KG1 (cell line): ENCODE results near the gene S100P.
"Not testable (repeated sequence)": the region's sequence is repeated elsewhere in the genome, so short reads cannot be mapped to it uniquely, and the experiment has no call there.

Experiments
- DNase-seq: peaks from one replicate; lab custom pipeline; 2025; lab: John Stamatoyannopoulos, UW

Gene S100P

DNA sequence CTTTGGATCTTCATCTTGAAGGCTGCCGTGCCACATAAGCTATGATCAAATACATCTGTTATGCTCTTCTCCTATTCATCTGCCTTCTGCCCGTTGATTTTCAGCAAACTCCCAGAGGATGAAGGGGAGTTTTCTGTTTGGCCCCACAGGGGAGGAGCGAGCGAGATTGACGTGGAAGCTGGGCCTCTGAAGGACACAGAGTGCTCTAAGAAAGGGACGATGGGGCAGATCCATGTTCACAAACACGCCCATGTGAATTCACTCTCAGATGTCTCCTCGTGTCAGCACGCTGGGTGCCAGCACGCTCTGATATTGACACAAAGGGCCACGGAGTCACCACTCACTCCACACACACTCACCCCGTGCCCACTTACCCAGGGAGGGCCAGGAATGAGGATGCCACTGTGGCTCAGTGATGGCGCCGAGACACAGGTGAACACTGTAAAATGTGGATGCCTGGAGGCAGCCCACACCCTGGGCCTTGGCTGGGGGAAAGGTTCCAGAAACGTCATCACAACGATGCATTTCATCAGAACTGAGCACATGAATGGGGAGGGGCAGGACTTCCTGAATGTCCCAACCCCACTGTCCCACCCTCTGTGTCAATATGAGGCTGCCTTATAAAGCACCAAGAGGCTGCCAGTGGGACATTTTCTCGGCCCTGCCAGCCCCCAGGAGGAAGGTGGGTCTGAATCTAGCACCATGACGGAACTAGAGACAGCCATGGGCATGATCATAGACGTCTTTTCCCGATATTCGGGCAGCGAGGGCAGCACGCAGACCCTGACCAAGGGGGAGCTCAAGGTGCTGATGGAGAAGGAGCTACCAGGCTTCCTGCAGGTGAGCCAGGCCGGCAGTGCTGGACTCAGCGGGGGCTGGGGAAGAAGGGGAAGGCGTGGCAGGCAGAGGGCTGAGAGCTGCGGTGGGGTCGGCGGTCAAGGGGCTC lies at the start of gene S100P:
TSS of gene S100P (plus strand) at position 648 of the 946 bp plus-strand sequence. CDS start at position 703, 55 bp downstream.
- no peak for DNase-seq

DNA sequence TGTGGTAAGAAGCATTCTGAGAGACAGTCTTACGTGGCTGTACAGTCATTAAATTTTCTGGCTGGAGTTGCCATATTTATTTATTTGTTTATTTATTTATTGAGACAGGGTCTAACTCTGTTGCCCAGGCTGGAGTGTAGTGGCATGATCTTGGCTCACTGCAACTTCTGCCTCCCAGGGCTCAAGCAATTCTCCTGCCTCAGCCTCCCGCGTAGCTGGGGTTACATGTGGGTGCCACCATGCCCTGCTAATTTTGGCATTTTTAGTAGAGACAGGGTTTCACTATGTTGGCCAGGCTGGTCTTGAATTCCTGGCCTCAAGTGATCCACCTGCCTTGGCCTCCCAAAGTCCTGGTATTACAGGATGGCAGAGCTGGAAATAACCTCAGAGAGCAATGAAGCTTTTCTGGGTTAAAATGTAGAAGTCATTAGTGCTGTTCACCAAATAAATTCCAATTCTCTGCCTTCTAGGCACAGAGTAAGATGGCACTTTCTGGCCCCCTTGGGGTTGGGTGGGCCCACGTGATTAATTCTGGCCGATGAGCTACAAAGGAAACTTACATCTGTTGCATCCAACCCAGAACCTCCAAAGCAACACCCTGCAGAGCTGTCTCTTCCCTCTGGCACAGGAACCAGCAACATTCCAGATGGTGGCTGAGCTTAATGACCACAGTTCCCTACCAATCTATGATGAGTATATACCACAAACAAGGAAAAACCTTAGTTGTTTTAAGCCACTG lies 48.7 kb upstream of the S100P start:
- no peak for DNase-seq

DNA sequence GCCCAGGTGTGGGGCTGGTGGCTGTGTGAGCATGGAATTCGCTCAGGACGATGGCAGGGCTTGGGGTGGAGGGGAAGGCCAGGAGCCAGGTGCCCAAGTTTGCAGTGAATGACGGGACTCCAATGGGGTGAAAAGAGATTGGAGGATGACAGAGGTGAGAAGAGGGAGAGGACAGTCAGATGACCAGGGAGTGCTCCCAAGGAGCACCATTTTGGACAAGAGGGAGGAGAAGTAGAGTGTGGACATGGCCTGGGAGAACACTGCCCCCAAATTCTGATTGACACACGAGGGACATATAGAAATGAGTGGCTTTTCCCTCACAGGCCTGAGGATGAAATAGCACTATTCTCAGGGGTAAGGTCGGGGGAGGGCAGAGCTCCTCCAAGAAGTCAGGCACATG lies 46.5 kb upstream of the S100P start:
- DNase-seq, result no peak

DNA sequence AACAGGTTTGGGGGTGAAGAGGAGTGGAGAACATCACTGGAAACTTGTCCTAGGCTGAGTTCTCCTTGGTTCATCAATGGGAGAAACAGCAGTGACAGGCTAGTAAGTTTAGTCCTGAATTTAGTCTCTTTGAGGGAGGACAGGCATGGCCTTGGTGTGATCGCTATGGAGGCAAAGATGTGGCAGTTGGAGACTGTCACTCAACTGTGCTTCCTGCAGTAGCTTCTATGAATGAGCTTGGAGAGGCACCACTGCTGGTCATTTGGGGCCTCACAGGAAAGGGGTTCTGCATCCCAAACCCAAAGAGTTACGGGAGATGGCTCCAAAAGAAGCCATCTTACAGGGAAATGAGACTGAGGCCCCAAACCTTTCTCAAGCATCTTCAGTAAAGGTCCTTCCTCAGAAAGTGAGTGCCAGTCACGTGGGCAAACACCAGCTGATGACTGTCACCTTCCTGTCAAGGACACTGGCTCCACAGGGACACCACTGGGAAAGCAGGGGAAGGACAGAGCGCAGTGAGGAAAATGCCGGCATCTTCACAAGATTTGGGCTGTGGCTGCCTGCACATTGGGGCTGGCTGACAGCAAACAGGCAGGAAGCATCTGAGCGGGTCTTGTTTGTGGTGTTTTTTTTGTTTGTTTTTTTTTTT lies 46.0 kb upstream of the S100P start:
- DNase-seq, result no peak

DNA sequence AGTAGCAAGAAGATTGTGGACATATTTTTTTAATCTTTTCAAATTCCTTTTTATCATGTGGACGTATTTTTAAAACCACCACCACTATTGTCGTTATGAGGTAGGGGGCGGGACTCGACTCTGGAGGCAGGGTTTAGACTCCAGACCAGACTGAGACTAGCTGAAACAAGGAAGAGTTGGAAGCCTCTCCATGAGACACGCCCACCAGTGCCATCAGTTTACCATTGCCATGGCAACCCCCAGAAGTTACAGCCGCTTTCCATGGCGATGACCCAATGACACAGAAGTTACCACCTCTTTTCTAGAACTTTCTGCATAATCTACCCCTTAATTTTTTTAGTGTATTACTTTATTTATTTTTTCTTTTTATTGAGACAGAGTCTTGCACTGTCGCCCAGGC lies 44.5 kb upstream of the S100P start:
- no peak for DNase-seq

DNA sequence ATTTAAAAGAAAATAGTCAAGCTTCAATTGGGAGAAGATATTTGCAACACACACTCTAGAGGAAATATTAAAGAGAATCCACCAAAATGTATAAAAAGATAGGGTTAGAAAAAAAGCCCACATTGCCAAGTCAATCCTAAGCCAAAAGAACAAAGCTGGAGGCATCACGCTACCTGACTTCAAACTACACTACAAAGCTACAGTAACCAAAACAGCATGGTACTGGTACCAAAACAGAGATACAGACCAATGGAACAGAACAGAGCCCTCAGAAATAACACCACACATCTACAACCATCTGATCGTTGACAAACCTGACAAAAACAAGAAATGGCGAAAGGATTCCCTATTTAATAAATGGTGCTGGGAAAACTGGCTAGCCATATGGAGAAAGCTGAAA lies 39.5 kb upstream of the S100P start:
- not testable (repeated sequence) for DNase-seq

DNA sequence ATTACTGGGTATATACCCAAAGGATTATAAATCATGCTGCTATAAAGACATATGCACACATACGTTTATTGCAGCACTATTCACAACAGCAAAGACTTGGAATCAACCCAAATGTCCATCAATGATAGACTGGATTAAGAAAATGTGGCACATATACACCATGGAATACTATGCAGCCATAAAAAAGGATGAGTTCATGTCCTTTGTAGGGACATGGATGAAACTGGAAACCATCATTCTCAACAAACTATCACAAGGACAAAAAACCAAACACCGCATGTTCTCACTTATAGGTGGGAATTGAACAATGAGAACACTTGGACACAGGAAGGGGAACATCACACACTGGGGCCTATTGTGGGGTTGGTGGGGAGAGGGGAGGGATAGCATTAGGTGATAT lies 38.4 kb upstream of the S100P start:
- DNase-seq, result not testable (repeated sequence)

DNA sequence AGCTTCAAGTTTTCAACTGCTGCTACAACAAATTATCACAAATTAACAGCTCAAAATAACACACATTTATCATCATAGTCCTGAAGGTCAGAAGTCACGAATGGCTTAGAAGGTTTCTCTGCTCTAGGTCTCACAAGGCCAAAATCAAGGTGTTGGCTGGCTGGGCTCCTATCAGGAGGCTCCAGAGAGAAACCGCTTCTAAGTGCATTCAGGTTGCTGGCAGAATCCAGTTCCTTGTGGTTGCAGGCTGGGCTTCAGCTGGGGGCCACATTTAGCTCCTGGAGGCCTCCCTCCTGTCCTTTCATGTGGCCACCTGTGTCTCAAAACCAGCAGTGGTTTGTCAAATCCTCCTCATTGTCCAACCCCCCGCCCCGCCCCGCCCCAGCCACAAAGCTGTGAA lies 37.8 kb upstream of the S100P start:
- no peak for DNase-seq

DNA sequence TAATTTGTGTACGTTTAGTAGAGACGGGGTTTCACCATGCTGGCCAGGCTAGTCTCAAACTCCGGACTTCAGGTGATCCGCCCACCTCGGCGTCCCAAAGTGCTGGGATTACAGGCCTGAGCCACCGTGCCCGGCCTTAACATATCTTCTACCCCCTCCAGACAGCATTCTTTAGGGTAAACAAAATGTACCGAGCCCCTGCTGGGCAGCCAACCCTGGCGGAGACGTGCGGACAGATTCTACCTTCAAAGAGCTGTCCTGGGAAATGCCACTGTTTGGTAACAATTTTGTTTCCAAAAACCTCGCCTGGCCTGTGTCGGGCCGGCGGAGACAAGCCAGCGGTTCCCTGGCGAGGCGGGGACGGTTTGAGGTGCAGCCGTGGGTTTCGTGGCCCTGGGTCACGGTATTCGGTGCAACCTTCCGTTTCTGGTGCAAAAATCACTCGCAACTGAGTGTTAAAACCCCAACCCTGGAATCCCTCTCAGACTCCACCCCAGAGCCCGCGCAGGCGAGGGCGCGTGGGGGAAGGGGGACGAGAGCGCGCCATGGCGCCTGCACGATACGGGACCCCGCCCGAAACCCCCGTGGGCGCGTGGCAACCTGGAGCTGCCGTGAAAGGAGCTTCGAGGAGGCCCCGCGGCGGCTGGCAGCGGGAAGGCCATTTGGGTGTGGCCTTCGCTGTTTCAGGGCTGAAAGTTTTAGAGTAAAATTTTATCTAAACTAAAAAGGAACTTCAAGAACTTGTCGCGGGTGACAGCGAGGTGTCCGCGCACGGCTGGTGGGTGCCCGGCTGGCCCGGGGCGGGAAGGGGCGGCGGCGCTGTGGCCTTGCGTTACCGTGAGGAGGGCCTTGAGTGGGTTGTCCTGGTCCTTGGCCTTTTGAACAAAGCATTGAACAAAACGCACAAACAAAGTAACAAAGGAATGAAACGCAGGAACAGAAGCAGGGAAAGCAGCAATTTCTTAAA lies 36.2 kb upstream of the S100P start:
- DNase-seq, result no peak

DNA sequence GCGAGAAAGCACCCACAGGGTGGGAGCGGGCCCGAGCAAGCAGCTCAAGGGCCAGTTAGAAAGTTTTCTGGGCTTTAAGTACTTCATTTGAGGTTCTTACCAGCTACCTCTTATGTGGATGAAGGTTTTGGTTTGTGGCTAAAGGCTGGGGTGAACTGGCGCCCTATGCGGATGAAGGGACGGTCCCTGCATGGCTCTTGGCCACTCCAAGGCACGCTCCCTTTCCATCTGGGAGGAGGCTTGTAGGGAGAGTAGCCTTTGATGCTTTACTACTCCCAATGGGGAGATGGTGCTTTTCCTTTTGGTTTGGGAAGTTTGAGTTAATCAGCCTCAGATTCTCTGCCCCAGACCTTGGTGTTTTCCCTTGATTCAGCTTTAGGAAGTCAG lies 35.5 kb upstream of the S100P start:
- no peak for DNase-seq

DNA sequence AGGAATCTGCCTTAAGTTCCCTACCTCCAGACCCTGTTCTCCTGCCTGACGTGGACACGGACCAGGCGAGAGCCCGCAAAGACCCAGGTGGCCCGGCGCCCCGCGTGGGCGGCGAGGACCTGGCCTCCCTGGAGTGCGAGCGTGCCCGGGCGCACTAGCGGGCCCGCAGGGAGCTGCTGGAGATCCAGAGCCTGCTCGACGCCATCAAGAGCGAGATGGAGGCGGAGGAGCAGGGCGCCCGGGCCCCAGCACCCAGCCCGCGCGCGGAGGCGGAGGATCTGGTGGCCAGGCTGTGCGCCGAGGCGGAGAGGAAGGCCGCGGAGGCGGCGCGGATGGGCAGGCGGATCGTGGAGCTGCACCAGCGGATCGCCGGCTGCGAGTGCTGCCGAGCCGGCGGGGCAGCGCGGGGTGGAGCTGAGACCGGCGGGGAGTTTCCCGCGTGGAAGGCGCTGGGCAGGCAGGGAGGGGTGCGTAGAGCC lies 35.0 kb upstream of the S100P start:
- DNase-seq, result no peak

DNA sequence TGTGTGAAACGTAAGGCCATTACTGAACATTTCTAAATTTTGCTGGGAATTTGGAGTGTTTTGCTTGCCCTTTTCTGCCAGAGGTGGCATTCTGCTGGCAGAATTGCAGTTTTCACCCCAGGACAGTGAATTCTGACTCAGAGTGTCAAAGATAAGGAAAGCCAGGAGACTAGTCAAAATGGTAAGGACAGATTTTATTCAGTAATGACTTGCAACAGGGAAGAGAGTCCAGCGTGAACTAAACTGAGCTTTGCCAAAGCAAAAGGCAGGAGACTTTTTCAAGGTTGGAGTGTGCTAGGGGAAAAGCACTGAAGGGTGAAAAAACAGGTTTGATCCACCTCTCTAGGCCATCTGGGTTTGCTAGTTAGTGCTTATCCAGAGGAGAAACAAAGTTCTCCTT lies 33.8 kb upstream of the S100P start:
- DNase-seq, result no peak

DNA sequence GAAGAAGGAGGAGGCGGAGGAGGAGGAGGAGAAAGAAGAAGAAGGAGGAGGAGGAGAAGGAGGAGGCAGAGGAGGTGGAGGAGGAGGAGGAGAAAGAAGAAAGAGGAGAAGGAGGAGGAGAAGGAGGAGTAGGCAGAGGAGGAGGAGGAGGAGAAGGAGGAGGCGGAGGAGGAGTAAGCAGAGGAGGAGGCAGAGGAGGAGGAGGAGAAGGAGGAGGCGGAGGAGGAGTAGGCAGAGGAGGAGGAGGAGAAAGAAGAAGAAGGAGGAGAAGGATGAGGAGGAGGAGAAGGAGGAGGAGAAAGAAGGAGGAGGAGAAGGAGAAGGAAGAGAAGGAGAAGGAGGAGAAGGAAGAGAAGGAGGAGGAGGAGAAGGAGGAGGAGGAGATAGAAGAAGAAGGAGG lies 33.2 kb upstream of the S100P start:
- no peak for DNase-seq

DNA sequence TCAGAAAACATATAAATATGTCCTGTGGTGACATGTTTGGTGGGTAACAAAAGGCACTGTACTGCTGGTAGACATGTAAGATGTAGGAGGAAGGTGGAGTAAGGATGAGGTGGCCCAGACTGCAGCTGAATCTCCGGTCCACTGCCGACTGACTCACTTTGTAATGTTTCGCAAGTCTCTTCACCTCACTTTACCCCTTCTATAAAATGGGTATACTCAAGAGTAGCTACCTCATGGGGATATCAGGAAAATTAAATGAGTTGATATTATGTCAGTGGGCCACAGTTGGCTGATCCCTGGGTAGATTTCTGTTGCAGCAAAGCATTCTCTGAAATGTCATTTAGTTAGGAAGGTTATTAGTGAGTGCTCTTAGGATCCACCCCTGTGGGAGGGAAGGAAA lies 31.1 kb upstream of the S100P start:
- DNase-seq, result no peak

DNA sequence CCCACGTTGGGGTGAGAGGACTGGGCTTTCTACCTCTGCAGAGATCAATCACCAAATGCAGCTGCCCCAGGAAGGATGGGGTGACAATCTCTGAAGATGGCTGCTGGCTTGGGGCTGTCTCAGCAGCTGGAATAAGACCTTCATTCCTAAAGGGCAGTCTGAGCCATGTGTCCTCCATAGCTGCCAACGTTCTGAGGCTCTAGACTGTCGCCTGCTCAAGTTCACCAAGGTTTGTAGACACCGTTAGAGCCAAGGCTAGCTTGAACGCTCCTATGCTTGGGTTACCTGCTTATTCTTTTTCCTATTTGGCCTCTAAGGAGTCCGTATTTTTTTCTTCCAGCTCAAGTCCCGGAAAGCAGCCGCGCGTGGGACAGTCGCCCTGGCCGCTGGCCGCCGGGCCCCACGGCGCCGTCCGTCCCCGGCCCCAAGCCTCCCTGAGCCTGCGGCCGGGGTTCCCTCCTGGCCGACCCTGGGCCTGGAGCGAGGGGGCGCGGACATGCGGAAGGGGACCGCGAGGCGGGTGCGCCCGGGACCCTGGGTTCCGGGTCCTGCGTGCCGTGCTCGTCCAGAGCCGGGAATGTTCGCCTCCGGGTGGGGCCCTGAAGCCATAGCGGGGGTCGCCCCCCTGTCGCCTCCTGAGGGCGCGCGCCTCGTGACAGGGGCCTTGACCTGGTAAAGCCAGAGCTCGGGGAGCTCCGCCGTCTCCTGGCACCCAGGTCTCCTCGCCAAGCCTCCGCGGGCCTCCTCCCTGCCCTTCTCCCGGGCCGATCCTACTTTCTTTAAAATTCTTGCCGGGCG lies 29.9 kb upstream of the S100P start:
- no peak for DNase-seq

DNA sequence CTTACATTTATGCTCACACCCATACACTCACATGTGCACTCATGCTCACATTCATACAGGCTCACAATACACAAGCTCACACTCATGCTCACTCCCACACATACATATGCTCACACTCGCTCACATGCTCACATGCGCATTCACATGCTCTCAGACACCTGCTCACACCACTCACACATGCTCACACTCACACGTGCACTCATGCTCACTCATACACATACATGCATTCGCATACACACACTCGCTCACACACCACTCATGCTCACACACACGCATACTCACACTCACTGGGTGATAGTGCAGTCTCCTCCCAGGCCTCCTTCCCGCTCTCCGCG lies 28.4 kb upstream of the S100P start:
- DNase-seq, result no peak

DNA sequence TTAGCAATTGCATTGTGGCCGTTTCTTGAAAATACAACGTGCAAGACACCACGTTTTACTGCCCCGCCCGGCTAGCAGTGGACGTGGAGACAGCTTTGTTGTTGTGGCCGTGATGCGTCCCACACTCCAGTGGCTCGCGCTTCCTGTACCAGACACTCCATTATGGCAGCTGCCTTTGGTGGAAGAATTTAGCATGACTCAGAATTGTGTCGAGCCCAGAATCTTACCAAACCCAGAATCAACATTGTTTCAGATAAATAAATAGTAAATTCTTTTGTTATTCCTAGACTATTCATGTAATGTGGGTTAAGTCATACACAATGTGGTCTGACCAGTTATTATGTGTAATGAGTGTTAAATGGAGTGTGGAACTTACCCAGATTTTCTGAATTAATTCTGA lies 25.3 kb upstream of the S100P start:
- DNase-seq, result no peak

DNA sequence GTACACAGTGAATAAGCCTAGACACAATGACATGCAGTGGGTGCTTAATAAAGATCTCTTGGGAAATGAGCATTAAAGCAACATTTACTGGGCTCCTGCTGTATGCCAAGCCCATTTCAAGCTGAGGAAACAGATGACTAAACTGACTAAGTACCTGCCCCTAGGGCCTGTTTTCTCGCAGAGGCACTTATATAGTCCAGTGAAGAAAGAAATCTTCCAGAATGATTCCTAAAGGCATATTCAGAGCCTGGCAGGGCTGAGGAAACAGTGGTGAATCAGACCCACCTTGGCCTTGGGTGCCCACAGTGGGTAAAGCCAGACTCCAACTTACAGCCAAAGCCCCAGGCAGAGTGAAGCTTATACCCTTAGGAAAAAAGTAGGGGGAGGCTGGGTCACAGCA lies 22.0 kb upstream of the S100P start:
- DNase-seq, result no peak

DNA sequence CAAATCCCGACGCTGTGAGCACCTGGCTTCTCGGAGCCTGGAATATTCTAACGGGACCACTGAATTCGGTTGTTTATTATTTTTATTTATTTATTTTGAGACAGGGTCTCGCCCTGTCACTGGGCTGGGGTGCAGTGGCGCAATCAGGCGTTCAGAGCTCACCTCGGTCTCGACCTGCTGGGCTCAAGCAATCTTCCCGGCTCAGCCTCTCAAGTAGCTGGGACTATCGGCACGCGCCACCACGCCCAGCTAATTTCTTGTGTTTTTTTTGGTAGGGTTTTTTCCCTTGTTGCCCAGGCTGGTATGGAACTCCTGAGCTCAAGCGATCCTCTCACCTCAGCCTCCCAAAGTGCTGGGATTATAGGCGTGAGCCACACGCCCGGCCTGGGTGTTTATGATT lies 21.5 kb upstream of the S100P start:
- no peak for DNase-seq

DNA sequence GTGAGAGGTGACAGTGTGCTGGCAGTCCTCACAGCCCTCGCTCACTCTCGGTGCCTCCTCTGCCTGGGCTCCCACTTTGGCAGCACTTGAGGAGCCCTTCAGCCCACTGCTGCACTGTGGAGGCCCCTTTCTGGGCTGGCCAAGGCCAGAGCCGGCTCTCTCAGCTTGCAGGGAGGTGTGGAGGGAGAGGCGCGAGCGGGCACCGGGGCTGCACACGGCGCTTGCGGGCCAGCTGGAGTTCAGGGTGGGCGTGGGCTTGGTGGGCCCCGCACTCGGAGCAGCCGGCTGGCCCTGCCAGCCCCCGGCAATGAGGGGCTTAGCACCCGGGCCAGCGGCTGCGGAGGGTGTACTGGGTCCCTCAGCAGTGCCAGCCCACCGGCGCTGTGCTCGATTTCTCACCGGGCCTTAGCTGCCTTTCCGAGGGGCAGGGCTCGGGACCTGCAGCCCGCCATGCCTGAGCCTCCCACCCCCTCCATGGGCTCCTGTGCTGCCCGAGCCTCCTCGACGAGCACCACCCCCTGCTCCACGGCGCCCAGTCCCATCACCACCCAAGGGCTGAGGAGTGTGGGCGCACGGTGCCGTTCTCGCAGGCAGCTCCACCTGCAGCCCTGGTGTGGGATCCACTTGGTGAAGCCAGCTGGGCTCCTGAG lies 21.0 kb upstream of the S100P start:
- not testable (repeated sequence) for DNase-seq
